Skeletal muscle tissue (tissue), 4 donors: ENCODE measurements around the gene ZNF831. TPM values are rescaled to one million over a fixed set of nuclear protein-coding genes. Genes with fewer than 3 reads are reported as not detected.

Source experiments
- H3K27ac ChIP-seq: one replicate; pipeline ENCODE4 v1.7.0; 2013; ENCODE audit warnings: mild to moderate bottlenecking, low read depth, low read length, inconsistent platforms
- H3K27me3 ChIP-seq, 3 donors: one replicate each; pipeline ENCODE4 v1.7.0; 2013; ENCODE audit warnings: low read length in 3 of 3; ENCODE audit not compliant: control insufficient read depth in 3 of 3, insufficient read depth in 3 of 3
- H3K36me3 ChIP-seq, 3 donors: one replicate each; pipeline ENCODE4 v1.7.0; 2013; ENCODE audit warnings: low read length in 3 of 3; ENCODE audit not compliant: control insufficient read depth in 3 of 3, insufficient read depth in 3 of 3
- H3K4me1 ChIP-seq, 3 donors: one replicate each; pipeline ENCODE4 v1.7.0; 2013; ENCODE audit warnings: low read length in 3 of 3, mild to moderate bottlenecking in 3 of 3; ENCODE audit not compliant: control insufficient read depth in 3 of 3, insufficient read depth in 3 of 3
- H3K4me3 ChIP-seq, 3 donors: one replicate each; pipeline ENCODE4 v1.7.0; 2013; ENCODE audit warnings: low read length in 3 of 3
- H3K9ac ChIP-seq, 3 donors: one replicate each; pipeline ENCODE4 v1.7.0; 2013; ENCODE audit warnings: low read length in 3 of 3, mild to moderate bottlenecking in 3 of 3, moderate library complexity in 2 of 3, low read depth in 1 of 3
- H3K9me3 ChIP-seq, 3 donors: one replicate each; pipeline ENCODE4 v1.7.0; 2013; ENCODE audit warnings: low read length in 3 of 3; ENCODE audit not compliant: control insufficient read depth in 3 of 3
- total RNA-seq: library from RNA; depleted of rRNA; stranded (reverse); fragments of >200 nt; gene quantifications from one replicate; pipeline ENCODE4 v1.2.3, GENCODE V29; 2014
- donor health status: Osteomylitis.

Gene ZNF831
- total RNA-seq, 1 donor from 2014 or later: under 0.01 TPM

DNA sequence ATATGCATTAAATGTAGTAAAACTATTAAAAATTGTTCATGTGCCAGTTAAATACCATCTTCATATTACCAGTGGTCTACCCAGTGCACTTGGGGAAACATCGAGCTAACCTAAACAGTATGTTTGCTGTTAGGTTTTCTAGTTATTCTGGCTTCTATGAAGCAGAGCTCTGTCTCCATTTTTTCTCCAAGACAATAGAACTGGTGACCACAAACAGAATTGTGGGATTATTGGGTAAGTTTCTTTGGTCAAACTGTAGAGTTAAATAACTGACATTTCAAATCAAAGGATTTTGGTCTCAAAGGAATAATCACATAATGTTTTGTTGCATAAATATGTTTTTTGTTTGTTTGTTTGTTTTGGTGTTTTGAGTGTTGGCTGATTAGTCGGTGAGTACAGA is 96.3 kb downstream of the ZNF831 start:
- Histone ChIP-seq H3K27me3 (peaks cover 0 to 13% (median 5%) of the 10 kb centered on the region in 3 donors), H3K9me3 (no peaks in the 10 kb centered on the region), H3K9ac (no peak overlapping the region), H3K27ac (no peak overlapping the region), H3K4me1 (no peaks in the 10 kb centered on the region), H3K4me3 (no peak overlapping the region), H3K36me3 (no peaks in the 10 kb centered on the region)

DNA sequence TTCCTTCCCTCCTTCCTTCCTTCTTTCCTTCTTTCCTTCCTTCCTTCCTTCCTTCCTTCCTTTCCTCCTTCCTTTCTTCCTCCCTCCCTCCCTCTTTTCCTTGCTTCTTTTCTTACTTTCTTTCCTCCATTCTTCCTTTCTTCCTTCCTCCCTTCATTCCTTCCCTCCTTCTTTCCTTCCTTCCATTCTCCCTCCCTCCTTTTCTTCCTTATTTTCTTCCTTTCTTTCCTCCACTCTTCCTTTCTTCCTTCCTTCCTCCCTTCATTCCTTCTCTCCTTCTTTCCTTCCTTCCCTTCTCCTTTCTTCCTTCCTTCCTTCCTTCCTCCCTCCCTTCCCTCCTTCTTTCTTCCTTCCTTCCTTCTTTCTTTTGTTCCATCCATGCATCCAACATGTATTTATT is 101.7 kb downstream of the ZNF831 start:
- H3K9me3 ChIP-seq: no peaks in the 10 kb centered on the region
- H3K27me3 ChIP-seq: peaks cover 4 to 12% (median 8%) of the 10 kb centered on the region in 3 donors
- no peak overlapping the region for H3K9ac ChIP-seq
- H3K27ac ChIP-seq: no peak overlapping the region
- H3K4me3 ChIP-seq: no peak overlapping the region
- no peaks in the 10 kb centered on the region for H3K4me1 ChIP-seq
- no peaks in the 10 kb centered on the region for H3K36me3 ChIP-seq

DNA sequence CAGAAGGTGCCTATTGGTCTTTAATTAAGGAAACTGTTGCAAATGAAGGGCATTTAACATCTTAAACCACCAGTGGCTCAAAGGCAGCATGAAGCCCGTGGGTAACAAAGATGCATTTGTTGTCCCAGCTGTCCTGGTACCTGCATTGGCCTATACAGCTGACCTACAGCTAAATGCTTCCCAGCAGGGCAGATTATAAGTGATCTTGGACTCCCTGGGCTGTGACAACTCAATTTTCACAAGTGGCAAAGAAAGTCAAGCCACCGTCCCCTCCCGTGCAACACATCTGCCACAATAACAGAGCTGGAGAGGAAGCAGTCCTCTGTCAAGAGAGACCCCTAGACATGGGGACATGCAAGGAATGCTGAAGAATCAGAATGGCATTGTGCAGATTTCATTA is 105.2 kb downstream of the ZNF831 start:
- Histone ChIP-seq H3K27me3 (peaks cover 3 to 15% (median 13%) of the 10 kb centered on the region in 3 donors), H3K9me3 (no peaks in the 10 kb centered on the region)

DNA sequence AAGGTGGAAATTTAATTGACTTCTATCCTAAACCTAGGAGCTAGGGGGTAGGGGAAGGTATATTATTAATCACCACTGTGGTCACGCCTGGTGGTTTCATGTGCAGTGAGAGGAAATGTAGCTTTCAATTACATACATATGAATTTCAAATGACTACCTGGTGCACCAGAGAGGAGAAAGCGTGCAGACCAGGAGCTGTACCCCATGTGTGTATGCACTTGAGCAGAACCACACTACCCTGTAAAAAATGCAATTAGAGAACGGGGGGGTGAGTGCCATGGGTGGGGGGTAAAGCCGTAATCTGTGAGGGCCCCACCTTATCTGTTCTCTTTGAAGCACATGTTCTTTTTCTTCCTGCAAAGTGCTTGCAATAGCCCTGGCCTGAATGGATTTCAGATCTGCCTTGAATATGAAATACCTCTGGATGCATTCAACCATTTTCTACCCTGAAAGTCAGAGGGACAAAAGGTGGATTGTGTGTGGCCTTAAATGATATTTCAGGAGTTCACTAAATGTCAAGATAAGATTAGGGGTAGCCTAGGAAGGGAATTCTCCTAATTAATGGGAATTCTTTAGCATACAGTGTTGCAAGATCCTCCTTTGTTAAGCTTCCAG is 105.9 kb downstream of the ZNF831 start:
- H3K27me3 ChIP-seq: peaks cover 3 to 18% (median 15%) of the 10 kb centered on the region in 3 donors
- no peak overlapping the region for H3K9ac ChIP-seq
- H3K4me3 ChIP-seq: no peak overlapping the region
- no peaks in the 10 kb centered on the region for H3K36me3 ChIP-seq
- H3K9me3 ChIP-seq: no peaks in the 10 kb centered on the region
- no peak overlapping the region for H3K27ac ChIP-seq
- no peaks in the 10 kb centered on the region for H3K4me1 ChIP-seq

More for the DNA sequence above, 105.2 kb downstream of the ZNF831 start:
- Histone ChIP-seq H3K27ac (no peak overlapping the region), H3K4me1 (no peaks in the 10 kb centered on the region), H3K36me3 (no peaks in the 10 kb centered on the region), H3K9ac (no peak overlapping the region), H3K4me3 (no peak overlapping the region)

DNA sequence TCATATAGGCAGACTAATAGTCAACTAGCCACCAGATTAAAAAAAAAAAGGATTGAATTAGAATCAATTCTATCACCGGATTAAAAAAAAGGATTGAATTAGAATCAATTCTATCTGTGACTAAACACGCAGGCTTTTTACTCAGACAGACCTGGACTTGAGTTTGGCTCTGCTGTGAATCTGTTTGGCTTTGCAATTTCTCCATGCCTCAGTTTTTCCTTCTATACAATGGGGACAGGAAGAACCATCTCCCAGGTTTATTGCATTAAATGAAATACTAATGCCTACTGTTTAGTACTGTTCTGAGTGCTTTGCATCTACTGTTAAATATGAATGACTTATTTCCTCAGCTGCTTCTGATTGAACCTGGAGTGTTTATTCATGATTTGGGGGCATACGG is 106.8 kb downstream of the ZNF831 start:
- Histone ChIP-seq H3K4me3 (no peak overlapping the region), H3K4me1 (no peaks in the 10 kb centered on the region), H3K9ac (no peak overlapping the region), H3K27ac (no peak overlapping the region), H3K36me3 (no peaks in the 10 kb centered on the region), H3K27me3 (peaks cover 6 to 18% (median 15%) of the 10 kb centered on the region in 3 donors), H3K9me3 (no peaks in the 10 kb centered on the region)

DNA sequence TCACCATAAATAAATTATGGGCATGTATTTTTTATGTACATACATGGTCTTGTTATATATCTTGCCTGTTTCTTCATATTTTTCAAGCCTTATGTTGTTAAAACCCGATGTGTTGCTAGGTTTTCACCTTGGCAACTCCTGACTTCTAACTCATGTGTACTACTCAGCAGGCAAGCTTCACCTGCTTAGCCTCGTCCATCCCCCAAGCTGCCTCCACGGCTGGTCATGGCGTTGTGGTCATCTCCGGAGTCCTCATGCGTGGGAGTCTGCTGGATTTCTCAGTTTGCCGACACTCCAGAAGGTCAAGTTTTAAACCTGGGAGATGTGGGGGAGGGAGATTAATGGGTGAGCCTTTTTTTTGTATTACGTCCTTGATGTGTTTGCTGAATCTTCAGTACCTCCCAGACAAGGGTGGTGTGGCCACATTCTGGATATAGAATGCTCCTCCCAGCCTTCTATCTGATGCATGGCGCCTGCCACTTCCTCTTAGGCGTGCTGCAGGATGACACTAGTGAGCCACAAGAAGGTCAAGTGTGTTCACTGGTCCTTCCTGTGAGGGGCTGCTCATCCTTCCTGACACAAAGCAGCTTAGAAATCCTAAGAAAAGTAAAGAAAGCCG is 110.2 kb downstream of the ZNF831 start:
- no peak overlapping the region for H3K9ac ChIP-seq
- no peak overlapping the region for H3K27ac ChIP-seq
- no peaks in the 10 kb centered on the region for H3K9me3 ChIP-seq
- no peak overlapping the region for H3K4me3 ChIP-seq
- no peaks in the 10 kb centered on the region for H3K4me1 ChIP-seq
- H3K27me3 ChIP-seq: peaks cover 6 to 28% (median 20%) of the 10 kb centered on the region in 3 donors
- H3K36me3 ChIP-seq: no peaks in the 10 kb centered on the region

DNA sequence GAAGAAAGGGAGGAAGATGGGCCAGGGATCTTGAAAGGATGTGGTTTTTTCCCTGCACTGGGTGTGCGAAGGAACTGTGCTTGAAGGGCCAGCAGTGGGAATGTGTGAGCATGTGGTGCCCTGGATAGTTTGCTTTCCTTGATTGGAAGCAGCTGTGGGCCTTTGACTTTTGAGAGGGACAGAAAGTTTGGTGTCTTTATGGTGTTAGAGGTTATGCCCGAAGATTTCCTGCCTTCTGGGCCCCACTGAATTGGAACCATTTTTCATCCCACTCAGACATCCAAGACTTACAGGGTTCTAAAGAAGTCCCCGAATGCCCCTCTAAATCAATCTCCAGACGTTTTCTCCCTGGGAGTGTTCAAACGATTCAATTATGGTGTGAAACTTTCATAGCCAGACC is 113.3 kb downstream of the ZNF831 start:
- peaks cover 2 to 29% (median 19%) of the 10 kb centered on the region in 3 donors for H3K27me3 ChIP-seq
- no peak overlapping the region for H3K9ac ChIP-seq
- no peaks in the 10 kb centered on the region for H3K36me3 ChIP-seq
- H3K27ac ChIP-seq: no peak overlapping the region
- no peak overlapping the region for H3K4me3 ChIP-seq
- no peaks in the 10 kb centered on the region for H3K4me1 ChIP-seq
- no peaks in the 10 kb centered on the region for H3K9me3 ChIP-seq

DNA sequence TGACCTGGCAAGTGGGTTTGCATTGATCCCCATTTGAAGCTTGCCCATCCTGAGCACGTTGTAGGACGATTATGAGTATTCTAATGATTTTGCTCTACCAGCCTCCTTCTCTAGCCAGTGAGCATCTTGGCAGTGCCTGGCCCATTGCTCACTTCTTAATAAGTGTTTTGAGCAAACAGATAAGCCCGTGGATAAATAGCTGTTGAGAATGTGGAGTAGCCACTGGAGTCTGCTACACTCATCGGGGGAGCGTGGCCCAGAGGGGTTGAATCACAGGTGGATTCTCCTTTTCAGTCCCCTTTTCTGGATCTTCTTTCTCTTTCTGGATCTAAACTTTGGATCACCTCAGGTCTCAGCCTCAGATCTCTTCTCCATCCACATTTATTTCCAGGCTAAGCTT is 120.8 kb downstream of the ZNF831 start:
- H3K27me3 ChIP-seq: peaks cover 0 to 13% (median 4%) of the 10 kb centered on the region in 3 donors
- no peaks in the 10 kb centered on the region for H3K4me1 ChIP-seq
- H3K27ac ChIP-seq: no peak overlapping the region
- no peak overlapping the region for H3K9ac ChIP-seq
- no peaks in the 10 kb centered on the region for H3K36me3 ChIP-seq
- no peak overlapping the region for H3K4me3 ChIP-seq
- H3K9me3 ChIP-seq: no peaks in the 10 kb centered on the region

DNA sequence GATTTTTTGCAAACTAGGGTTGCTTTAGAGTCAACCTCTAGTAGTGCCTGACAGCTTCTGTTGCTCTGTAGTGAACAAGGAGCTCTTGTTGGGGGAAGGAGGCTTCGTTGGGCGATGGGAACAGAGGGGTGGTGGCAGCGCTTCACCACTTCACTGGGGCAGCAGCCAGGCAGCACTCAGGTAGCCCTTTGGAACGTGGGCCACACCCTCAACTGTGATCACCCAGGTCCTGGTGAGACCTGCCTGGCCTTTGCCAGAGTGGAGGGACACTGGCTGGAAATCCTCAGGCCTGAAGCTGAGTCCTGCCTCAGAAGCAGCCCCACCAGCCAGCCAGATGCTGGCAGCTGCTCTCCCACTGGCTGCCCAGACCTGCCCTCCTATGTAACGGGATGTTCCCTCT is 126.4 kb downstream of the ZNF831 start:
- H3K9ac ChIP-seq: no peak overlapping the region
- H3K36me3 ChIP-seq: no peaks in the 10 kb centered on the region
- no peaks in the 10 kb centered on the region for H3K9me3 ChIP-seq
- no peaks in the 10 kb centered on the region for H3K4me1 ChIP-seq
- H3K27ac ChIP-seq: no peak overlapping the region
- H3K4me3 ChIP-seq: no peak overlapping the region
- H3K27me3 ChIP-seq: peaks cover 5 to 17% (median 7%) of the 10 kb centered on the region in 3 donors

DNA sequence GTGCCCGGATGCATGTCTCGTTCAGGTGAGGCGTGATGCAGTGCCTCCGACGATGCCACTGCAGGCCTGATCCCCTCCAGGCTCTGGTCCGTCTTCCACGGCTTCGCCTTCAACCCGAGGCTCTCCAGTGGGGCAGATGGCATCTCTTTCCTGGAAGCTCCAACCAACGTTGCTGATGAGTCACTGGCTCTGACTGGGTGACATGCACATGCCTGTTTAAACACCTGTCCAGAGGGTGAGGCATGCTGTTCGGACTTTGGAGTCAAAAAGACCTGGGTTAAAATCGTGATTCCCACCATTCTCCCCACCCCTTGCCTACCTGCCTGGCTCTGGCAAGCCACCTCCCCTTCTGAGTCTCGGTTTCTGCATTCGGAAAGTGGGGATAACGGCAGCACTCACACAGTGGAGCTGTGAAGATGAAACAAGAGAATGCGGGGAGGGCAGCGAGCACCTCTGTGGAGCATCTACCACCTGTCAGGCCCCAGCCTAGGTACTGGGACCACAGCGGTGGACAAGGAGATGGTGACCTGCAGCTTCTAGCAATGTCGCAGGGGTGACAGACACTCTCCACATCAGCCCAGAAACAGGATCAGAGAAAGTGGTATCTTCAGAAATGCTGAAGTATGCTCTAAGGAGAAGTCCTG is 128.2 kb downstream of the ZNF831 start:
- H3K9me3 ChIP-seq: no peaks in the 10 kb centered on the region
- H3K4me1 ChIP-seq: no peaks in the 10 kb centered on the region
- no peak overlapping the region for H3K9ac ChIP-seq
- no peak overlapping the region for H3K27ac ChIP-seq
- H3K36me3 ChIP-seq: no peaks in the 10 kb centered on the region
- no peak overlapping the region for H3K4me3 ChIP-seq
- H3K27me3 ChIP-seq: peaks cover 5 to 25% (median 8%) of the 10 kb centered on the region in 3 donors
